K562 (cell line): Measurements from ENCODE around the gene ZNF23. TPM values are rescaled to one million over a fixed set of nuclear protein-coding genes. Genes with fewer than 3 reads are reported as not detected.
A peak's percentile ranks its signal among the peaks of the same experiment; 100 is the strongest.

Experiments
- ARID4B ChIP-seq: sonication (generic); formaldehyde crosslinking; IDR thresholded peaks from 2 replicates; pipeline ENCODE4 v1.8.0; 2022; ENCODE audit warnings: mild to moderate bottlenecking, missing genetic modification reagents
- CBFA2T2 ChIP-seq: fragments of 450-650 bp; conservative IDR thresholded peaks from 2 replicates; pipeline ENCODE4 v1.6.1; 2017; ENCODE audit warnings: mild to moderate bottlenecking
- CTCFL ChIP-seq: IDR thresholded peaks from 2 replicates; pipeline ENCODE4 v1.6.1; 2011; ENCODE audit warnings: borderline replicate concordance, low read depth, mild to moderate bottlenecking, moderate library complexity, low read length; ENCODE audit not compliant: insufficient read depth, poor library complexity, severe bottlenecking
- E4F1 ChIP-seq: fragments of 250-450 bp; sonication (Bioruptor Pico); IDR thresholded peaks from 2 replicates; pipeline ENCODE4 v1.5.0; 2021; ENCODE audit warnings: mild to moderate bottlenecking, borderline replicate concordance
- FOS ChIP-seq: IDR thresholded peaks from 3 replicates; pipeline ENCODE4 v1.6.1; 2011; ENCODE audit not compliant: insufficient read length; ENCODE audit errors: extremely low read depth
- FOXJ2 ChIP-seq: fragments of 200-800 bp; sonication (Bioruptor generic); IDR thresholded peaks from 2 replicates; pipeline ENCODE4 v1.6.1; 2016; ENCODE audit warnings: missing genetic modification characterization, missing compliant biosample characterization
- MCM5 ChIP-seq: fragments of 450-650 bp; IDR thresholded peaks from 2 replicates; pipeline ENCODE4 v1.6.1; 2016; ENCODE audit warnings: low read depth
- PCBP2 ChIP-seq: fragments of 200-400 bp; formaldehyde crosslinking; IDR thresholded peaks from 2 replicates; pipeline ENCODE4 v1.6.1; 2018; ENCODE audit warnings: low read length, low read depth, mild to moderate bottlenecking, moderate library complexity; ENCODE audit not compliant: poor library complexity, severe bottlenecking
- RAD51 ChIP-seq: fragments of 450-650 bp; IDR thresholded peaks from 2 replicates; pipeline ENCODE4 v1.7.1; 2016; ENCODE audit warnings: low read depth, mild to moderate bottlenecking, borderline replicate concordance
- SIN3B ChIP-seq: fragments of 450-650 bp; IDR thresholded peaks from 2 replicates; pipeline ENCODE4 v1.6.1; 2017; ENCODE audit warnings: low read depth, mild to moderate bottlenecking, moderate library complexity
- TCF7L2 ChIP-seq: fragments of 150-350 bp; IDR thresholded peaks from 2 replicates; pipeline ENCODE4 v1.6.1; 2016; ENCODE audit warnings: low read depth, mild to moderate bottlenecking, low read length, moderate library complexity
- U2AF1 ChIP-seq: fragments of 200-400 bp; formaldehyde crosslinking; optimal IDR thresholded peaks from 2 replicates; pipeline ENCODE3; 2017; ENCODE audit warnings: mild to moderate bottlenecking, low read depth, low read length, moderate library complexity
- ZBTB49 ChIP-seq: sonication (generic); formaldehyde crosslinking; IDR thresholded peaks from 2 replicates; pipeline ENCODE4 v1.8.0; 2022; ENCODE audit warnings: missing genetic modification reagents, mild to moderate bottlenecking, borderline replicate concordance
- ZNF583 ChIP-seq: fragments of 250-450 bp; sonication (Bioruptor Pico); IDR thresholded peaks from 2 replicates; pipeline ENCODE4 v1.4.0; 2020
- ZNF589 ChIP-seq: fragments of 200-800 bp; sonication (Bioruptor generic); IDR thresholded peaks from 2 replicates; pipeline ENCODE4 v1.6.1; 2016; ENCODE audit warnings: low read depth, missing genetic modification characterization, missing compliant biosample characterization
- polyA plus RNA-seq, 8 experiments: library from polyadenylated mRNA; depleted of rRNA in 4 of 8; stranded (reverse) in 5 of 8; unstranded in 3 of 8; fragments of >200 nt; fragmentation: Nextera tagmentation in 2 of 8; fragmentation: Illumina TruSeq in 1 of 8; extraction: Ambion mirVana in 2 of 8; extraction: Trizol in 1 of 8; gene quantifications; 2 replicates each; pipeline versions ENCODE4 v1.2.1 to v1.2.3, GENCODE V29; 2011 to 2014; ENCODE audit warnings: inconsistent platforms in 1 of 8, missing spikeins in 1 of 8
- total RNA-seq, 7 experiments: library from RNA; depleted of rRNA in 6 of 7; stranded (reverse); fragments of >200 nt in 6 of 7; fragmentation: Illumina TruSeq in 2 of 7; extraction: Trizol in 2 of 7; gene quantifications; 2 replicates each; pipeline versions ENCODE4 v1.2.1 to v1.2.3, GENCODE V29; 2011 to 2021; ENCODE audit warnings: low replicate concordance in 1 of 7

ZNF23 gene
- total and polyA plus RNA-seq, 9 of the 15 experiments (the other 6 are each of a cell fraction or from before 2014, with no cell fraction given): 4.7 to 13.4 (median 11.2) TPM

GRCh38 chr16:71484006-71484893, 22.2 kb upstream of the ZNF23 start (continued):
- TF ChIP-seq TCF7L2 (no peak), RAD51 (no peak), ARID4B (CRISPR knock-in tag) (peak; percentile 33; the same call in 1 of the 2 replicates), SIN3B (peak; percentile 75; the same call in 1 of the 2 replicates), ZNF583 (CRISPR knock-in tag) (0 out of 2 replicates have a peak, but pooled peaks have one; percentile 26), MCM5 (no peak), FOS (no peak), ZBTB49 (CRISPR knock-in tag) (no peak), CTCFL (no peak), ZNF589 (CRISPR knock-in tag) (no peak), U2AF1 (no peak), E4F1 (CRISPR knock-in tag) (no peak), FOXJ2 (tag) (peak; percentile 47; the same call in 1 of the 2 replicates), PCBP2 (no peak), CBFA2T2 (no peak)
